OCI-LY7 (cell line): ENCODE data around the gene SELPLG. TPM values are rescaled to one million over a fixed set of nuclear protein-coding genes. Genes with fewer than 3 reads are reported as not detected.

Experiments used
- BruUV-seq: library from RNA; stranded (reverse); fragments of 400-500 nt; replicated peaks from 2 replicates; lab custom pipeline; 2021; lab: Mats Ljungman, UMichigan
- CTCF ChIA-PET: fragments of 300-600 bp; sonication (Branson Sonifier 250); formaldehyde crosslinking; loops from one replicate; lab custom pipeline; 2022; ENCODE audit warnings: antibody characterized with exemption; ENCODE audit not compliant: unreplicated experiment; lab: Charles Lee
- POLR2A ChIA-PET: fragments of 300-600 bp; sonication (Branson Sonifier 250); formaldehyde crosslinking; loops from one replicate; lab custom pipeline; 2022; ENCODE audit warnings: antibody characterized with exemption; lab: Charles Lee
- DNase-seq: peaks from one replicate; pipeline ENCODE4 v3.0.0-alpha.2; 2015; ENCODE audit warnings: low spot score
- H2AFZ ChIP-seq: fragments of 200-600 bp; sonication (generic), shearing (Covaris generic); 2 replicates; pipeline ENCODE4 v1.6.1; 2014; ENCODE audit warnings: mild to moderate bottlenecking, antibody characterized with exemption, low read length, moderate library complexity
- H3K27ac ChIP-seq: fragments of 200-600 bp; sonication (generic); 2 replicates; pipeline ENCODE4 v1.5.1; 2014; ENCODE audit warnings: mixed run types, low read depth, mild to moderate bottlenecking, moderate library complexity, low read length, inconsistent platforms; ENCODE audit not compliant: poor library complexity, severe bottlenecking
- H3K36me3 ChIP-seq: fragments of 200-600 bp; sonication (generic); 2 replicates; pipeline ENCODE4 v1.6.1; 2014; ENCODE audit warnings: mild to moderate bottlenecking, antibody characterized with exemption, low read length, moderate library complexity, mixed read lengths; ENCODE audit not compliant: insufficient read depth
- H3K4me1 ChIP-seq: fragments of 200-600 bp; sonication (generic); 2 replicates; pipeline ENCODE4 v1.5.1; 2014; ENCODE audit warnings: mild to moderate bottlenecking, low read length; ENCODE audit not compliant: insufficient read depth, poor library complexity, severe bottlenecking
- H3K4me2 ChIP-seq: fragments of 200-600 bp; sonication (generic); 2 replicates; pipeline ENCODE4 v1.6.1; 2014; ENCODE audit warnings: mild to moderate bottlenecking, low read length
- H3K4me3 ChIP-seq: fragments of 200-600 bp; sonication (generic); 2 replicates; pipeline ENCODE4 v1.5.1; 2014; ENCODE audit warnings: mild to moderate bottlenecking, low read depth, low read length; ENCODE audit not compliant: poor library complexity, severe bottlenecking
- H3K79me2 ChIP-seq: fragments of 200-600 bp; sonication (generic); 2 replicates; pipeline ENCODE4 v1.6.1; 2016; ENCODE audit warnings: low read depth, mild to moderate bottlenecking, low read length, moderate library complexity, mixed read lengths; ENCODE audit not compliant: insufficient read depth
- H3K9me2 ChIP-seq: fragments of 200-600 bp; sonication (generic); 2 replicates; pipeline ENCODE4 v1.6.1; 2016; ENCODE audit warnings: mild to moderate bottlenecking, low read length, mixed read lengths; ENCODE audit not compliant: insufficient read depth
- H3K9me3 ChIP-seq: fragments of 200-600 bp; sonication (generic); 2 replicates; pipeline ENCODE4 v1.6.1; 2014; ENCODE audit warnings: mild to moderate bottlenecking, mixed run types, low read length, mixed read lengths
- H4K20me1 ChIP-seq: fragments of 200-600 bp; sonication (generic); 2 replicates; pipeline ENCODE4 v1.6.1; 2014; ENCODE audit warnings: mild to moderate bottlenecking, antibody characterized with exemption, low read length, moderate library complexity, mixed read lengths; ENCODE audit not compliant: insufficient read depth
- CTCF ChIP-seq: fragments of 200-600 bp; sonication (generic); conservative IDR thresholded peaks from 2 replicates; pipeline ENCODE4 v1.5.1; 2014; ENCODE audit warnings: mild to moderate bottlenecking, antibody characterized with exemption, low read length, moderate library complexity, mixed read lengths
- EZH2phosphoT487 ChIP-seq: fragments of 200-600 bp; sonication (generic); IDR thresholded peaks from 2 replicates; pipeline ENCODE4 v1.6.1; 2018; ENCODE audit warnings: low read depth, borderline replicate concordance, mild to moderate bottlenecking, mixed run types, antibody characterized with exemption, low read length, moderate library complexity, mixed read lengths
- intact Hi-C: fragments of 100-400 bp; cut with micrococcal nuclease; formaldehyde crosslinking; loops from one replicate; pipeline ENCODE4 v1.10.0; 2022; ENCODE audit not compliant: unreplicated experiment
- total RNA-seq, 2 experiments: library from RNA; depleted of rRNA in 1 of 2; stranded (reverse); fragments of >200 nt in 1 of 2; shearing (Covaris generic) in 1 of 2; gene quantifications; 2 replicates each; pipeline ENCODE4 v1.2.3, GENCODE V29; 2014 to 2022

SELPLG gene
- total RNA-seq, 2 experiments from 2014 or later = 20.0 to 21.0 TPM

GRCh38 chr12:108596854-108597558 is 36.7 kb downstream of the SELPLG start:
- Histone ChIP-seq H3K4me1 (no peaks in the 10 kb centered on the region), H3K4me3 (no peak overlapping the region), H3K27ac (no peak overlapping the region), H4K20me1 (no peaks in the 10 kb centered on the region), H3K36me3 (no peaks in the 10 kb centered on the region), H3K9me2 (no peaks in the 10 kb centered on the region), H2AFZ (no peak overlapping the region), H3K9me3 (no peaks in the 10 kb centered on the region), H3K4me2 (no peak overlapping the region), H3K79me2 (no peaks in the 10 kb centered on the region)
- TF ChIP-seq CTCF = no peak
- no peak for TF ChIP-seq EZH2phosphoT487
- CTCF ChIA-PET = no interaction called here
- no TSS peak for BruUV-seq
- intact Hi-C loops = no loop called here
- POLR2A ChIA-PET = interaction anchor here (0.8 kb wide), 1 partner anchor 18 kb away, joined by 3 read pairs; no protein-coding TSS in a partner anchor
- DNase-seq = no peak

GRCh38 chr12:108595711-108596647 is 37.7 kb downstream of the SELPLG start:
- TF ChIP-seq EZH2phosphoT487 (no peak), CTCF (no peak)
- Histone ChIP-seq H2AFZ (no peak overlapping the region), H3K9me3 (no peaks in the 10 kb centered on the region), H3K36me3 (no peaks in the 10 kb centered on the region), H3K4me2 (no peak overlapping the region), H3K79me2 (no peaks in the 10 kb centered on the region), H3K4me3 (no peak overlapping the region), H3K4me1 (no peaks in the 10 kb centered on the region), H3K27ac (no peak overlapping the region), H3K9me2 (no peaks in the 10 kb centered on the region), H4K20me1 (no peaks in the 10 kb centered on the region)
- intact Hi-C loops = no loop called here
- no TSS peak for BruUV-seq
- DNase-seq = no peak
- CTCF ChIA-PET = no interaction called here
- POLR2A ChIA-PET = interaction anchor here (0.5 to 0.8 kb wide), 2 partner anchors 19 to 481 kb away, joined by 3 read pairs; no protein-coding TSS in a partner anchor
